Muscle of arm (tissue), 12 donors: ENCODE data around the gene NATD1. TPM values are rescaled to one million over a fixed set of nuclear protein-coding genes. Genes with fewer than 3 reads are reported as not detected.

Source experiments
- DNase-seq: peaks from one replicate; pipeline ENCODE4 v3.0.0-alpha.2; 2013
- polyA plus RNA-seq, 12 donors: library from polyadenylated mRNA; unstranded; fragments of 120-200 nt; gene quantifications; one replicate each; pipeline ENCODE4 v1.2.1, GENCODE V29; 2013; ENCODE audit not compliant: insufficient read length in 12 of 12

NATD1 gene
- polyA plus RNA-seq, 12 donors, result 9.9 to 26.2 (median 13.0) TPM; not detected in 1

DNA sequence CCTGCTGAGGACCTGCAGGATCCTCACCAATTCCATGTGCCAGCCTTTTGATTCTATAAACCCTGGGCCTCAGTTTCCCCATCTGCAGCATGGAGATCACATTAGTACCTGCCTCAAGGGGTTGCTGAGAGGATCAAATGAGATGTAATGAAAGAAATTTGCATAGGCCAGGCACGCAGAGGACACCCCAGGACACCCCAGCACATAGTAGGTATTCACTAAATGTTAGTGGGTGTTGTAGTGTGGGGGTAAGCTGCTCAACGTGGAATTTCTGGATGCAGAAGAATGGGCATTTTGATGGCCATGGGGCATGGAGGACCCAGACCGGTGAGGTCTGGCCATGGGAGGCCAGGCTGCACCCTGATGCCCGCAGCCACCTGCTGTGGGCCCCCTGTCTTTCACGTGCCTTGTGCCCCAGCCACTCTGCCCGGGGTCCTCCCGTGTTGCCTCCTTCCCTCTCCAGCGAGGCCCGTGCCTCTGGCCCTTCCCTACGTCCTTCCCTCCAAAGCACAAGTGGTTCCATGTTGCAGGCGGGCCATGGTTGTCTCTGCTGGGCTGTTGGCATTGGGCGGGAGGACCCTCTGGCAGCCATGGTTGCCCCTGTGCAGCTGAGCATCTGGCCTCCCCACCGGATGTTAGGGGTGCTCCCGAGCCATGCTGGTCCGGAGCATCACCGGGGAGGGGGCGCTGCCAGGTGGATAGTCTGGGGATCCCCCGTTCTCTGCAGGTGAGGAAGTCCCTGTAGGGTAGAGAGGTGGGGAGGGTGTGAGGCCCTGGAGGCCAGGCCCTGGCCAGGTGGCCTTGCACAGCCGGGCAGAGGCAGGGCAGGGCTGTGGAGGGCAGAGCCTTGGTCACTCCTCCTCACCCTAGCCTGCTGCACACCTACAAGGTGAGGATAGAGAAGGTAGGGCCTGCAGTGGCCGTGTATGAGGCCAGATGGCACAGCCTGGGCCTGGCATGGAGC is 39.9 kb upstream of the NATD1 start:
- no peak for DNase-seq

DNA sequence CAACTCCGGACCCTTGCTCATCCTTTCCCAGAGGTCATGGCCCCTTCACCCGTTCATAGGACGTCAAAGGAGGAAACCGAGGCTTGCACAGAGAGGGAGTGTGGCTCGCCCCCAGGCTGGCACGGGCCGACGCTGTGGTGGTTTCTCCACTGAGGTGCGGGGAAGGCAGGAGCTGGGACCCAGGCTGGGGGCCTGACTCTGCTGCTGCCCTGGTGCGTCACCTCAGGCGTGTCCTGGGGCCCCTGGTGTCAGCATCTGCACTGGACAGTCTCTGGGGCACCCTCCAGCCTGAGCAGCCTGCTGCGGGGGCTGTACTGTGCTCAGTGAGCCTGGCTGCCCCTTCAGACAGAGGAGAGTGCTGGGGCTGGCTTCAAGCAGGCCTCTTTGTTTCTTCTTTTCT is 38.7 kb upstream of the NATD1 start:
- DNase-seq, result no peak

DNA sequence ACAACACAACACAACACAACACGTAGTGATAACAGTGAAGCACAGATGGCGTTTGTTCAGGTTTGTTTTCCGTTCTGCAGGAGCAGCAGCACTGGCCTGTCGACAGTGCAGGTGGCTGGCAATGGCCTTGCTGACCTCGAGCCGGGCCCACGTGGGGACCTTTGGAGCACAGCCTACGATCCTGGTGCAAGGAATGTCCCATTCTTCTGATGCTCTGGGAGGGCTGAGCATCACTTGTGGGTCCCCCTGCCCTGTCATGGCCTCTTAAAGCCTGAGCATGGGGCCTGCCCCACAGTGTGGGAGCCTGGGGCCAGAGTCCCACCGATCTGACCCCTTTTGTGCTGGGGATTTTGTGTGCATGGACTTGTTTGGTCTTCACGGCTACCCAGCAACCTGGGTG is 38.1 kb upstream of the NATD1 start:
- no peak for DNase-seq

DNA sequence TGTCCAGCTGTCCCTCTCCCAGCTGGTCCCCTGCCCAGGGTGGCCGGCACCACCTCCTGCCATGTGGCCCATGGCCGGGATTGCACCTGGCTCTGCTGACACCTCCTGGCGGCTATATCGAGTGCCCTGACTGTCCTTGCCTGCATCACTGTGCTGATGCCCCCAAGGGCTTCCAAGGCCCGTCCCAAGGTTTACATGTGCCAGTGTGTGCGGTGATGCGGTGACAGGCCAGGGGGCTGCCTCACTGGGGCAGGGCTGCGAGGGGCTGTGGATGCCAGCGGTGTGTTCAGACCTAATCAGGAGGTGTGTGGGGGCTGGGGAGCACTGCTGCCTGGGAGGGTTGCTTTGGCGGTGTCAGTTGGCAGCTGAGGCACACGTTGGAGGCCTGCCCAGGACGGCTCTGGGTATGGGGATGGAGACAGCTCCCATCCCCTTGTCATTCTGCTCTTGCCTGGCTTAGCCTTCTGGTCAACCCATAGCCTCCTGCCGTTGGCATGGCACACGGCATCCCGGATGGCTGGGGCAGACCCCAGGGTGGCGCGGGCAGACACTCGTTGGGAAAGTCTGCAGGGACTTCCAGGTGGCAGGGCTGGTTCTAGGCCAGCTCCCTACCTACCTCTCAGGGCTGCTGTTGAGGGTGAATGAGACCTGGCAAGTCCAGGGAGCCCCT is 36.8 kb upstream of the NATD1 start:
- DNase-seq, result no peak

DNA sequence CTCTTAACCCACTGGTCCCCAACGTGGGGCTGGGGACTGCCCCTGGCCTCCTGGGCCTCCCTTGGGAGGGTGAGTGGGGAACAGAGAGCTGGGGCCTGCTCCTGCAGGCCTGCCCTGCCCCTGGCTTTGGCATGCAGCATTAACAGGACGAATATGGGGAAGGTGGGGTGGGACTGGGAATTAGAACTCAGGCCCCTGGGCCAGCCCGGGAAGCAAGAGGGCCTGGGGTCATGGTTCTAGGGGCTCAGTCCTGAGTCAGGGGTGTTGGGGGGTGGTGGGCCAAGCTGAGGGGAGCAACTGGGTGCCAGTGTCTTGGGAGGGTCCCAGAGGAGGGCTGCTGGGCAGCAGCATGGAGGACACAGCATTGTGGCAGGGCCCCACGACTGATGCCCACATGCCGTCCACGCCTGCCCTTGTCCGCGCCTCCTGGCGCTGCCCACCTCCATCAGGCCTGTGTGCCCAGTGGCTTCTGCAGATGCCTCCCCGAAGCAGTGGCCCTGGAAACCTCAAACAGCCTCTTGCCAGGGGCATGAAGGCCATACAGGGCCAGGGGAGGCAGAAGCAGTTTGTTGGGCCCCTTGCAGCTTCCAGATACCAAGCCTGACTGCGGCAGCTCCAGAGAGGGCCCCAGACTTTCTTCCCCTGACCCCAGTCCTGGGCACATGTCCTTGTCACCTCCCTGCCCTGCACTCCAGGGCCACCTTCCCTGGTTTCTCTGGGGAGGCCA is 36.1 kb upstream of the NATD1 start:
- no peak for DNase-seq

DNA sequence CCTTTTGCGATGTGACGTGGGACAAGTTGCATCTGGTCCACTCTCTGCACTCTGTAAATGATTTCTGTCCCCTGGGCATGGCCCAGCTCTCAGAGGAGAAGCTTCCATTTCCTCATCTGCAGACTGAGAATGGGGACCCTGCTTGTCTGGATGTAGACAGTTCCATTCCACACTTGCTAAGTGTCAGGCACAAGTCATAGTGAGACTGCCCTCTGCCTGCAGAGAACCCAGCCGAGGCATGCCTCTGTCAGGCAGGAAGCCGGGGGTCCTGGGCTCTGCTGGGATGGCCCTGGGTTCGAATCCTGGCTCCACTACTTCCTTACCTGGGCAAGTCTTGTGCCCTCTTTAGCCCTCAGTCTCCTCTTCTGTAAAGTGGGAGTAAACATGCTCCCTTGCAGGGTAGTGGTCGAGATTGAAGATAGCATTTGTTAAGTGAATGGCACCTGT is 35.4 kb upstream of the NATD1 start:
- DNase-seq, result no peak

DNA sequence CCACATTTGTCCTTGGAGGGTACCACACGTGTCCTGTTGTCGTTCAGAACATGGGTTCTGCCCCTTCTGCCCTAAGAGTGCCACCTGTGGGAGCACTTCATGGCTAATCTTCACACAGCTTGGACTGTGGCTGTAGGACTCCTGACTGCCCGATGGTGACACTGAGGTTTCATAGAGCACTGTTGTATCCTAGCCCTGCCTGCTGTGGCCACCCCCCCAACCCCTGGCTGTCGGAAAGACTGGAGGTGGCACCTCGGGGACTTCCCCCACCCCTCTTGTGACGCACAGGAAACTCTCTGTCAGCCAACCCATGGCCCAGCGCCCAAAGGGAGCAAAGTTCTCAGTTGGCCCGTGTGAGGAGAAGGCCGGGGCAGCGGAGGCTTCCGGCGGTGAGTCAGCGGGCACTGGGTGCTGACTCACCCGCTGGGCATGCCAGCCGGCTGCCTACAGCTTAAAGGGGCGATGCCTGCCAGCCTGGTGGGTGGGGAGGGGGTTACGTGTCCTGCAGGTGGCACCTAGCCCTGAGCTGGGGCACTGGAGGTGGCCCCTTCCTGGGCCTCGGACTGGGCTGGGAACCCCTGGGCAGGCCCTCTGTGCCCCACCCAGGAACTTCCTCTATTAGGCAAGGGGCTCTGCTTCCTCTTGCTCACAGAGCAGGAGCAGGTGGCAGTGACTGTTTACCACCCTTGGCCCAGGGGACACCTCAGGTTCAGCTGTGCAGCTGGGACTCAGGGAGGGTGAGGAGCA is 34.7 kb upstream of the NATD1 start:
- DNase-seq, result no peak

DNA sequence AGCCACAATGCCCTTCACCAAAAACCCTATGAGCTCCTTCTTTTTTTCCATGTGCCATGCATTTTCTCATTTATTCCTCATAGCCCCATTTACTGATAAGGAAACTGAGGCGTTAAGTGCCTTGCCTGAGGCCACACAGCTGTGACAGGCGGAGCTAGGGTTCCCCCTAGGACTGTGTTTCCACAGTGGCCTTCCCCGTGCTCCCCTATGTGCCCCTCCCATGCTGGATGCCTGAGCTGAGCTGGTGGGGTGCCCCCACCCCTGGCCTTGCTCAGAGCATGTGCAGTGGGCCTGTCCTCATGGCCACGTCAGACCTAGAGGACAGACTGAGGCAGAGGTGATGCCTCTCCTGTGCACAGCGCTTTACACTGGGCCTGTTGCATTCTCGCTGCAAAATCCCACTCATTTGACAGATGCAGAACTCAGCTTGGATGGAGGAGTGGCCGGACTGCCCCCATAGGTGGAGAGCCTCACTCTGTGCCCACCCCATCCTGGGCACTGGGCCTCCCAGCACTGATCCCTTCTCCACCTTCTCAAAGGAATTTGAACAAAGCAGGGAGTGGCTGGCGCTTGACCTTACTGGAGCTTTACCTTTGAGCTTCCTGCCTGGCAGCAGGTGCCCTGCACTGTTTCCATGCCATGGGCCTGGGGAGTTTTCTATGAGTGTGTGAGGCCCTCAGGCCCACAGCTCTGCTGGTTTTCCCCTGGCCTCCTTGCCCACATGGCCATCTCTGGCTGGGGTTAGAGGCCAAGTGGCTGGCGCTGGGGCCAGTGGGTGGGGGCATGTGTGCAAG is 33.9 kb upstream of the NATD1 start:
- no peak for DNase-seq

DNA sequence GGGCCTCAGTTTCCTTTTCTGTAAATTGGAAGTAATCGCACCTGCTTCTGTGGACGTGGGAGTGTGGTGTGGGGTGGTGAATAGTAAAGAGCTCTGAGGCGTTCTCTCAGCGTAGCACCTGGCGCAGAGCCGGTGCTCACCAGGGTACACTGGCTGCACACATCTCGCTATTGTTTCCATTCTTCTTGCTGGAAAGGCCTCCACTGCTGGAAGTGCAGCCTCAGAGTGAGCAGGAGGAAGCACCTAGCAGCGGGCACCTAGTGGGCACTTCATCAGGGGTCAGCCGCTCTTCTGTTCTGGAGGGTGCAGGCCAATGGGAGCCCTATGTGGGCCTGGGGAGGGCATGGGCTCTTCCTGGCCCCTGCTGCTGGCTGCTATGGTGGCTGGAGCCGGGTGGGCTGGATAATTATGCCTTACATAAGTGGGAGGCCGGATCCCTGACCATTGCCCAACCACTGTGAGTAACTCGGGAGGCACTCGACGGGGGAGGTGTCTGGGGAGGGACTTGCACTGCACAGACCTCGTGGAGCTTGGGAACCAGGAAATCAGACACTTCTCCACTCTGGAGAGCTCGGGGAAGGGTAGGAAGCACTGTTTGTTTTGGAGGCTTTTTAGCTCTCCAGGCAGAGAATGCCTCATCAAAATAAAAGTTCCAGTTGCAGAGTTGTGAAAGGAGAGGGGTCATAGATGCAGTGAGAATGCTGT is 33.0 kb upstream of the NATD1 start:
- peak; percentile 71 for DNase-seq

DNA sequence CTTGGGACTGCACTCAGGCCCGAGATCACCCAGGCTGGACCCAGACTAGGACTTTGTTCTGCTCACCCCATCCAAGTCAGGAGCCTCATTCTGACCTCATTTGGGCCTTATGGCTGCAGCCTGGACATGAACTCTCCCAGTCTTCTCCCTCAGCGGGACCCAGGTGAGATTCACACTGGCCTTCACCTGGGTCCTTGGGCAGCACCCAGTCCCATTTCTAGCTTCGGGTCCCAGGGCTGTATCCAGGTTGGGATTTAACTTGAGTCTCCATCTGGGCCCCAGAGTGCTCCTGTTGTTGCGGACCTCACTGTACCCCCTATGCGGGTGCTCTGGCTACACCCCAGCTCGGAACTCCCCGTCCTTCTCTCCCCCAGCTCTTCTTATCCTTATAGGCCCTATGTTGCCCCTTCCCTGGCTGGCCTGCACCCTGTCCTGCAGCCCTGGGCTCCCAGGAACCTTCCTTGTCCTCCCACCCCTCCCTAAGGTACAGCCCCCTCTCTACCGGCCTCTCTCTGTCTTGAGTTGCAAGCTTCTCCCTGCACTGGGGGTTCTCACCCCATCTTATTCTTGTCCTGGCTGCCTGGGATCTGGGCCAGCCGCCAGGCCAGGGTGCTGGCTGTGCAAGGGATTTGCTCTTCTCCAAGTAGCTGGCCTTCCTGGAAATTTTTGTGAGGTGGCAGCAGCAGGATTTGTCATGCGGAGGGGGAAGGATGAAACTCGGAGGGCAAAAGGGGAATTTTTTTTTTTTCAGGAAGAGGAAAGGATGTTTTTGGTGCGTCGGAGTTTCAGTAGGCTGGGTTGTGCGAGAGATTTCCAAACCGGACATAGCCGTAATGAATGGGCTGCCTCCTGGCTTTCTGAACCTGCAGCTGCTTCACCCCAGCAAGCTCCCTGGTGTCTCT is 32.2 kb upstream of the NATD1 start:
- no peak for DNase-seq

DNA sequence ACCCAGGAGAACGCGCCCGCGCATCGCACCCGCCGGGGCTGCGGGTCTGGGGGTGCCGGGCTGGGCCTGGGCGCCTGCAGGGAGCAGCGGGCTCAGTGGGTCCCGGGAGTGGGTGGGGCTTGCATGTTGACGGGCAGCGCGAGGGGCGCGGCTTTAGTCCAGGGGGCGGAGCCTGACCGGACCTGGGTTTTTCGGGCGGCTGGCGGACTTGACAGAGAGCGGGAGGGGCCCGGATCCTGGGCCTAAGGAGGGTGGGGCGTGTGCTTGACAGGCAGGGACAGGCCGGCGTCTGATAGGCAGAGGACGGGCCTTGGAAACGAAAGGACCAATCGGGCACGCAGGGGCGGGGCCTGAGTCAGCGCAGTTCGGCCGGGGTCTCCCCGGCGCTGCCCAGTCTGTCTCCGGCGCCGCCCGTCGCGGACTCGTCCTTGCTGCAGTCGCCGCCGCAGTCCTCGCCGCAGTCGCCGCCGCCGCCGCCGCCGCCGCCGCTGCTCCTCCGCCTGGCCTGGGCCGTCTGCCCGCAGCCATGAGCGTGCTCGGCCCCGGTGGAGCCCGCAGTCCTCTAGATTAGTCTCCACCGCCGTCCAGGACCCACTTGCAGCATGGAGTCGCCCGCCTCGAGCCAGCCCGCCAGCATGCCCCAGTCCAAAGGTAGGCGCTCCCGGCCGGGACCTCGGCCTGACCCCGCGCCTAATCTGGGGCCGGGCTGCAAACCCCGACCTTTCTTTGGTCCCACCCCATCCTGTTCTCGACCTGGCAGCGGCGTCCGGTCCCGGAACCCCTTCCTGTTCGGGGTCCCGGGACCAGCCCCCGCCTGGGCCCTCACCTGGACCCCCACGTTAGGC is 31.3 kb upstream of the NATD1 start, which contains the start of gene MAP2K3:
Gene MAP2K3 (plus strand): TSS at position 393 of the 845 bp plus-strand sequence. CDS start 210 bp downstream, at position 603.
- peak; percentile 98 for DNase-seq

DNA sequence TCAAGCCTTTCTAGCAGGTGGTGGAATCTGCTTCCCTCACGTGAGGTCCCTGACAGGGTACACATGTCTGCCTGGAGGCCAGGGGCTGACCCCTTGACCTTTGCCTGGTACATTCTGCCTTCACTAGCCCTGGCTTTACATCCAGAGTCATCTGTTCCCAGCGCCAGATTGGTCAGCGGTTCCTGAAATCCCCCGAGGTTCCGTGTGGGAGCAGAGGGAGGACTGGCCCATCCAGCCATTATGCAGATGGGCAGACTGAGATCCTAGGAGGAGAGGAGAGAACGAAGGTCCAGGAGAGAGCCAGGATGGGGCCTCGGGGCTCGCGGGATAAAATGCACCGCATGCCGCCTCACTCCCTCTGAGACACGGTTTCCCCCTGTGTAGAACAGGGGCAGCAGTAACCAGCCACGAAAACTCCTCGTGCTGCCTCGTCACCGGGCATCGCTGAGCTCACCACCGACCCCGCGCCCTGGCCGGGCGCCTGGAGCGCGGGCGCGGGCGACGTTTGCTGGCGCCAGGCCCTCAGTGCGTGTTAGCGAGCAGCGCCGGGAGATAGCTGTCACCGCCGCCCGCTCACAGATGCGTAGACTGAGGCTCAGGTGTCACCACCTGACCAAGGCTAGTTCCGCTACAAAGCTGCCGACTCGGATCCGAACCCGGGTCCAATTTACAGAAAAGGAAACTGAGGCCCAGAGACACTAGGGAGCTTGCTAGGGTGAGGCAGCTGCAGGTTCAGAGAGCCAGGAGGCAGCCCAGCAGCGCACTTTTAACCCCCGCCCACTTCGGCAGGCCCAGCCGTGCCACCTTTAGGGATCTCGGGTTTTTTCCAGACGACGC is 30.5 kb upstream of the NATD1 start:
- no peak for DNase-seq

DNA sequence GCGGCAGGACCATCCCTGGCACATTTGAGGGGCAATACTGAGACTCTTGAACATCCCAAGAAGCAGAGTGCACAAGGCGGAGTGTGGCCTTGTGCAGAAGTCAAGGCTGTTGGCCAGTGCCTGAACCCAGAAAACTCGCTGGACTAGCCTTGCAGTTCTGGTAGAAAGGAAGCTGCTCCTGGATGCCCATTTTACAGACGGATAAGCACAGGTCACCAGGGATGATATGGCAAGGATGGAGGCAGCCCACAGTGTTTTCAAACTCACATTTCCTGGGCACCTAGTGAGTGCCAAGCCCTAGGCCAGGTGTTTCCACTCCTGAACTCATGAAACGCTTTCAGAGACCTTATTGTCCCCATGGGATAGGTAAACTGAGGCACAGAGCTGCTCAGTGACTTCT is 29.6 kb upstream of the NATD1 start:
- DNase-seq, result no peak

DNA sequence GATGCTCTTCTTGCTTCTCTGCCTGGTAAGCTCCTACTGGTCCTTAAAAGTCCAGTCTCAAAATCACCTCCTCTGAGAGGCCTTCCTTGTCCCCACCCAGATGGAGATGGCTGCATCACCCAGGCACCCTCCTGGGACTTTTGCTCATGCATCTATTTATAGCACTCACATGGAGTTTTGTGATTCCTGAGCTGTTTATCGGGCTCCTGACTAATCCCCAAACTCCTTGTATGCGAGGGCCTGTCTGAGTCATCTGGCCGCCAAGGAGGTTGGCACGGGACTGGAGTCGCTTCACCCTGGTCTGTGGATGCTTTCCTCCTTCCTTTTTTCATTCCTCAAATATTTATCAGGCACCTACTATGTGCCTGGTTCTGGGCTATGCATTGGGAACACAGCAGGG is 29.0 kb upstream of the NATD1 start:
- DNase-seq, result no peak

DNA sequence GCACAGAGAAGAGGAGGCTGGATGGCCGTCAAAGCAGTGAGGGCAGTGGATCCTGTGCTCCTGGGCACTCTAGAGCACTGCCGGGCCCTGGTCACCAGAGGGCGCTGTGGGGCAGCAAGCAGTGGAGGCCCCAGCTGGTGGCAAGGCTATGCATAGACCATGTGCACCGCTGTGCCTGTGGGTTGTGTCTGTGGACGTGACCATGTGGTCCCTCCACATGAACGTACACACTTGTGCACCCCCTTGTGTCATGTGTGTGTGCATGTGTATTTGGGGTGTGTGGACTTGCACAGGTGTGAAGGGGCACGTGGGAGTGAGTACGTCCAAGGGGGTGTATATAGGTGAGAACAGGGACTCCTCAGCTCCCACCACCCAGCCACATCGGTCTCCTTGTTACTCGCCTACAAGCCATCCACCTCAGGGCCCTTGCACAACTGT is 26.9 kb upstream of the NATD1 start:
- DNase-seq, result peak; percentile 77

DNA sequence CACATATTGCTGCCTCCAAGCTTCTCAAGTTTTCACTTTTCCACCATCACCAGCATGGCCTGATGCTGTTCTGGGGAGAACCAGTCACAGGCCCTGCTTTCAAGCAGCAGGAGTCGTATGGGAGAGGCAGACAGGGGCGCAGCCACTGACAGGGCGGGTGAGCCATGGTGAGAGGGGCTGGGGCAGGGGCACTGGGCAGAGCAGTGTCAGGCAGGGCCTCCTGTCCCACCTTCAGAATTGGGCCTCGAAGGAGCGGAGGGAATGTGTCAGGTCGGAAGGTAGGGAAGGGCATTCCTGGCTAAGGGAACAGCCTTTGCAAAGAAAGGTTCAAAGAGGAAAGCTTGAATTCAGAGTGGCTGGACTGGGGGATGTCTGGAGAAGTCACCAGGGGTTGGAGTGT is 26.4 kb upstream of the NATD1 start:
- DNase-seq, result no peak

DNA sequence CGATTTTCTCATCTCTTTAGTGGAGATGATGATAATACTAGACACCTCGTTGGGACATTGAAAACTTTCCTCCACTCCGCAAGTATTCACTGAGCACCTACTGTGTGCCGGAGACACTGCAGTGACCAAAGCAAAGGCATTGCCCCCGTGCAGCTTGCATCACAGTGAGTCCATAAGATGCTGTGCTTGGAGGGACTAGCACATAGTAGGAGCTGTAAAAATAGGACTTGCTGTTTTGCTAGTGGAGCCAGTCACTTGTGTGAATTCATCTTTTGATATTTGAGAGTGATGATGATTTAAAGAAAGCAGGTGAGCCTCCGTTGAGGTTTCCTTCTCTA is 26.0 kb upstream of the NATD1 start:
- no peak for DNase-seq
